Trophoblast cell (in vitro differentiated cells and primary cell): Measurements from ENCODE around the gene ACTR3C.

Experiments
- DNase-seq, 2 donors: peaks; one replicate each; pipeline ENCODE4 v3.0.0-alpha.2; 2016
- H2AFZ ChIP-seq: 2 replicates; pipeline ENCODE4 v1.6.1; 2013; ENCODE audit warnings: low read length, moderate library complexity, mild to moderate bottlenecking; ENCODE audit not compliant: insufficient read depth, poor library complexity
- H2AK5ac ChIP-seq: 2 replicates; pipeline ENCODE4 v1.6.1; 2013; ENCODE audit warnings: mild to moderate bottlenecking, low read length
- H2BK120ac ChIP-seq: 2 replicates; pipeline ENCODE4 v1.6.1; 2013; ENCODE audit warnings: low read length, mild to moderate bottlenecking, moderate library complexity; ENCODE audit not compliant: insufficient read depth, poor library complexity
- H2BK12ac ChIP-seq: 2 replicates; pipeline ENCODE4 v1.6.1; 2013; ENCODE audit warnings: mild to moderate bottlenecking, low read length, moderate library complexity
- H2BK5ac ChIP-seq: 2 replicates; pipeline ENCODE4 v1.6.1; 2013; ENCODE audit warnings: low read length, low read depth, moderate library complexity, mild to moderate bottlenecking; ENCODE audit not compliant: poor library complexity
- H3K14ac ChIP-seq: 2 replicates; pipeline ENCODE4 v1.6.1; 2013; ENCODE audit warnings: mild to moderate bottlenecking, low read length
- H3K18ac ChIP-seq: 2 replicates; pipeline ENCODE4 v1.6.1; 2013; ENCODE audit warnings: mild to moderate bottlenecking, low read length
- H3K23ac ChIP-seq: 2 replicates; pipeline ENCODE4 v1.6.1; 2013; ENCODE audit warnings: low read length
- H3K27ac ChIP-seq: 2 replicates; pipeline ENCODE4 v1.5.1; 2013; ENCODE audit warnings: low read depth, mild to moderate bottlenecking, inconsistent platforms, low read length, moderate library complexity
- H3K27me3 ChIP-seq: 2 replicates; pipeline ENCODE4 v1.6.1; 2013; ENCODE audit warnings: inconsistent platforms, mild to moderate bottlenecking, low read length, moderate library complexity; ENCODE audit not compliant: insufficient read depth
- H3K36me3 ChIP-seq, 2 experiments: 1 replicate in 1 of 2; 2 replicates in 1 of 2; pipeline ENCODE4 v1.6.1; 2013; ENCODE audit warnings: low read length in 2 of 2, mild to moderate bottlenecking in 2 of 2, moderate library complexity in 1 of 2; ENCODE audit not compliant: insufficient read depth in 2 of 2, control insufficient read depth in 1 of 2
- H3K4ac ChIP-seq: 2 replicates; pipeline ENCODE4 v1.6.1; 2013; ENCODE audit warnings: low read depth, mild to moderate bottlenecking, low read length, moderate library complexity
- H3K4me1 ChIP-seq, 2 experiments: 1 replicate in 1 of 2; 2 replicates in 1 of 2; pipeline ENCODE4 v1.6.1; 2013; ENCODE audit warnings: low read length in 2 of 2, mild to moderate bottlenecking in 2 of 2, moderate library complexity in 1 of 2; ENCODE audit not compliant: insufficient read depth in 2 of 2, control insufficient read depth in 1 of 2
- H3K4me2 ChIP-seq: 2 replicates; pipeline ENCODE4 v1.6.1; 2013; ENCODE audit warnings: inconsistent platforms, mild to moderate bottlenecking, low read length, moderate library complexity
- H3K4me3 ChIP-seq: 2 replicates; pipeline ENCODE4 v1.5.1; 2013; ENCODE audit warnings: mild to moderate bottlenecking, low read depth, low read length, inconsistent platforms
- H3K79me1 ChIP-seq: one replicate; pipeline ENCODE4 v1.6.1; 2013; ENCODE audit warnings: low read length
- H3K79me2 ChIP-seq: 2 replicates; pipeline ENCODE4 v1.6.1; 2013; ENCODE audit warnings: low read length, mild to moderate bottlenecking; ENCODE audit not compliant: control insufficient read depth, insufficient read depth, poor library complexity
- H3K9ac ChIP-seq: 2 replicates; pipeline ENCODE4 v1.6.1; 2013; ENCODE audit warnings: mild to moderate bottlenecking, low read length
- H3K9me3 ChIP-seq: 2 replicates; pipeline ENCODE4 v1.6.1; 2013; ENCODE audit warnings: low read depth, mild to moderate bottlenecking, control low read depth, inconsistent platforms, low read length; ENCODE audit not compliant: insufficient read depth
- H4K12ac ChIP-seq: 2 replicates; pipeline ENCODE4 v1.6.1; 2013; ENCODE audit warnings: low read depth, mild to moderate bottlenecking, low read length, moderate library complexity
- H4K8ac ChIP-seq: 2 replicates; pipeline ENCODE4 v1.6.1; 2013; ENCODE audit warnings: low read depth, mild to moderate bottlenecking, low read length, moderate library complexity
- H4K91ac ChIP-seq: one replicate; pipeline ENCODE4 v1.6.1; 2013; ENCODE audit warnings: low read depth, mild to moderate bottlenecking, low read length, moderate library complexity
- whole genome bisulfite sequencing: extraction: QIAGEN DNeasy Blood & Tissue Kit; methylation state at CpG from one replicate; pipeline ENCODE4 v1.1.7; 2013; ENCODE audit warnings: missing lambda C conversion rate; ENCODE audit not compliant: insufficient read length, insufficient coverage; ENCODE audit errors: extremely low coverage; 5-methylcytosine and 5-hydroxymethylcytosine counted together

The ACTR3C gene

DNA sequence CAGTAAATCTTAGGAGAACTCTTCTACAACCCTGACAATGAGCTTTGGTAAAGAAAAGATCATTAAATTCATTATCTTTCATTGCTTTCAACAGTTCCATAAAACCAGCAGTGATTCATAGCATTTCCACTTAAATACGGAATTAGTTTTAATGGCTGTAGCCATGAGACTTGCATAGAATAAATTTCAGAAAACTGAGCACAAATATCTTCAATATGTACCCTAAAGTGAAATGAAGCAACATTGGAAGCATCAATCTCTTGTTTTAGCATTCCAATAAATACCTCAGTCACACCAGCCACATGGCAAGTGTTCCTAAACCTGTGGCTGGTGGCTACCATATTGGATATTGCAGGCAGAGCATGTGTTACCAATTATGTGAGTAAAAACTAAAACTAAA, 21.7 kb upstream of the ACTR3C start:
- no peak overlapping the region for H3K4me2 ChIP-seq
- no peaks in the 10 kb centered on the region for H3K36me3 ChIP-seq
- peaks cover 8% of the 10 kb centered on the region for H3K9me3 ChIP-seq
- H3K14ac ChIP-seq, result no peak overlapping the region
- H2BK5ac ChIP-seq, result no peak overlapping the region
- H3K79me2 ChIP-seq, result peaks cover 7% of the 10 kb centered on the region
- no peak overlapping the region for H4K12ac ChIP-seq
- no CpG with 5 or more reads among the region's 1 CpG for WGBS
- H4K8ac ChIP-seq, result no peak overlapping the region
- no peaks in the 10 kb centered on the region for H3K27me3 ChIP-seq
- H3K27ac ChIP-seq, result no peak overlapping the region
- no peak overlapping the region for H3K23ac ChIP-seq
- H2AFZ ChIP-seq, result no peak overlapping the region
- H3K4me3 ChIP-seq, result no peak overlapping the region
- no peak overlapping the region for H4K91ac ChIP-seq
- H3K4me1 ChIP-seq, result peaks cover 11 to 12% of the 10 kb centered on the region in 2 experiments
- no peak for DNase-seq
- H3K4ac ChIP-seq, result no peak overlapping the region
- no peak overlapping the region for H2BK120ac ChIP-seq
- H3K9ac ChIP-seq, result no peak overlapping the region
- H3K18ac ChIP-seq, result no peak overlapping the region
- peaks cover 10% of the 10 kb centered on the region for H3K79me1 ChIP-seq
- H2BK12ac ChIP-seq, result no peak overlapping the region
- no peak overlapping the region for H2AK5ac ChIP-seq

DNA sequence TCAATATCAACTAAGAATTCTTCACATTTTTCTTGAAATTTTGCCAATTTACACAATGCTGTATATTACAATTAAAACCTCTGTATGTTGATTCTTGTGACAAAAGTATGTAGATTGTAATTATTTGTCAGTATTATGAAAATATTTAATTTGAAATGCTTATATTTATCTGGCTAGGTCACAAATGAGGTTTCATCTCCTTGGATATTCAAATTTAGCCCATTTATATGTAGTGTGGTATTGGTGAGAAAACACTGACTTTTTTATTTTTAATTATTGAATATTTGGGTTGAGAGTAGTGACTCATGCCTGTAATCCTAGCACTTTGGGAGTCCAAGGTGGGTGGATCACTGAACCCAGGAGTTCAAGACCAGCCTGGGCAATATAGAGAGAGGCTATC, 21.0 kb upstream of the ACTR3C start:
- H3K4me3 ChIP-seq, result no peak overlapping the region
- peaks cover 7% of the 10 kb centered on the region for H3K79me2 ChIP-seq
- no peak overlapping the region for H3K4me2 ChIP-seq
- H3K9ac ChIP-seq, result no peak overlapping the region
- no peak overlapping the region for H4K91ac ChIP-seq
- peaks cover 8% of the 10 kb centered on the region for H3K9me3 ChIP-seq
- H3K4ac ChIP-seq, result no peak overlapping the region
- H3K14ac ChIP-seq, result no peak overlapping the region
- no peak overlapping the region for H2BK120ac ChIP-seq
- H3K18ac ChIP-seq, result no peak overlapping the region
- peaks cover 10% of the 10 kb centered on the region for H3K79me1 ChIP-seq
- H3K36me3 ChIP-seq, result no peaks in the 10 kb centered on the region
- H3K27ac ChIP-seq, result no peak overlapping the region
- H2AFZ ChIP-seq, result no peak overlapping the region
- peaks cover 14 to 17% of the 10 kb centered on the region in 2 experiments for H3K4me1 ChIP-seq
- no peaks in the 10 kb centered on the region for H3K27me3 ChIP-seq
- no peak overlapping the region for H2BK5ac ChIP-seq
- no peak overlapping the region for H4K8ac ChIP-seq
- no peak for DNase-seq
- no peak overlapping the region for H4K12ac ChIP-seq
- no peak overlapping the region for H2BK12ac ChIP-seq
- no peak overlapping the region for H2AK5ac ChIP-seq
- H3K23ac ChIP-seq, result no peak overlapping the region

DNA sequence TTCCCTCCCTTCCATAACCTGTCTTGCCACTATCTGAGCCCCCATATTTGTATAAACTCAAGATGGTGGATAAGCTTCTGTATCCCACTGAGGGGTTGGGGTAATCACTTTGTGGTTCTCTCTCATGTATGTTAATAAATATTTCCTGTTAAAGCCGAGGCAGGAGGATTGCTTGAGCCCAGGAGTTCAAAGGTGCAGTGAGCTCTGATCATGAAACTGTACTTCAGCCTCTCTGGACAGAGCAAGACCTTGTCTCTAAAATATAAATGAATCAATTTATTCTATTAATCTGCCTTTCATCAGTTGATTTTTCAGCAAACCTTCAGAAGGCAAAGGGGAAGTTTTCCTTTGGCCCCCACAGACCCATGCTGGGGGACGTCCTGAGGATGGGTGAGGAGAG, 19.9 kb upstream of the ACTR3C start:
- Histone ChIP-seq H3K36me3 (peaks cover under 1 to 8% of the 10 kb centered on the region in 2 experiments), H2AFZ (no peak overlapping the region), H3K4me1 (peaks cover 14 to 17% of the 10 kb centered on the region in 2 experiments), H3K23ac (no peak overlapping the region), H3K79me2 (peaks cover 7% of the 10 kb centered on the region), H3K9me3 (peaks cover 8% of the 10 kb centered on the region), H3K27ac (no peak overlapping the region), H3K4ac (no peak overlapping the region), H2BK120ac (no peak overlapping the region), H4K8ac (no peak overlapping the region), H4K91ac (no peak overlapping the region), H3K4me3 (no peak overlapping the region), H3K27me3 (no peaks in the 10 kb centered on the region), H3K18ac (no peak overlapping the region), H3K9ac (no peak overlapping the region), H3K14ac (no peak overlapping the region), H2BK5ac (no peak overlapping the region), H2AK5ac (no peak overlapping the region), H4K12ac (no peak overlapping the region), H3K79me1 (peaks cover 10% of the 10 kb centered on the region), H3K4me2 (no peak overlapping the region), H2BK12ac (no peak overlapping the region)
- no peak for DNase-seq
- no CpG with 5 or more reads among the region's 2 CpGs for WGBS

DNA sequence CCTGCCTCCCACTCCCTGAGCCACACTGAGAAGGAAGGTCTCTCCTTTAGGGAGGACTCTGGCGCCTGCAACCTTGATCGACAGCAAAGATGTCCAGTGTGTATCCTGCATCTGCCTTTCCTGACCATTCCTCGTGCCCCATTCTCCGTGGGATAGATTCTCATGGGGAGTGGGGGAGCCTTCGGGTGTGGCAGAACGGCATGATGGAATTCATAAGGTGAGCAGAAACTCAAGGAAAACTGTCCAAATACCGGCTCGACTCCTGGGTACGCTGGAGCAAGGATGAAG, 18.7 kb upstream of the ACTR3C start:
- Histone ChIP-seq H3K9ac (no peak overlapping the region), H2BK12ac (no peak overlapping the region), H3K4me2 (peak overlapping the region; percentile 19), H4K91ac (no peak overlapping the region), H4K12ac (no peak overlapping the region), H3K23ac (no peak overlapping the region), H3K9me3 (peaks cover 8% of the 10 kb centered on the region), H2BK5ac (no peak overlapping the region), H3K4me3 (no peak overlapping the region), H3K79me2 (peaks cover 7% of the 10 kb centered on the region), H2BK120ac (no peak overlapping the region), H3K4me1 (peaks cover 14 to 17% of the 10 kb centered on the region in 2 experiments), H3K27me3 (no peaks in the 10 kb centered on the region), H3K18ac (no peak overlapping the region), H3K27ac (no peak overlapping the region), H2AFZ (no peak overlapping the region), H3K14ac (no peak overlapping the region), H3K36me3 (peaks cover 3 to 13% of the 10 kb centered on the region in 2 experiments), H3K79me1 (peaks cover 10% of the 10 kb centered on the region), H4K8ac (no peak overlapping the region), H3K4ac (no peak overlapping the region), H2AK5ac (no peak overlapping the region)
- no CpG with 5 or more reads among the region's 9 CpGs for WGBS
- no peak for DNase-seq
